Natural killer cell (primary cell): ENCODE measurements around the gene LAMA1. TPM values are rescaled to one million over a fixed set of nuclear protein-coding genes. Genes with fewer than 3 reads are reported as not detected.
"Not testable (repeated sequence)": the region's sequence is repeated elsewhere in the genome, so short reads cannot be mapped to it uniquely, and the experiment has no call there.

Experiments
- ATAC-seq, 3 donors: fragments of 150-1000 bp in 2 of 3; fragments of 200-7000 bp in 1 of 3; cut with Tn5 transposase; 1 replicate in 1 of 3; 2 replicates in 2 of 3; pipeline ENCODE4 v1.10.0; 2021; ENCODE audit warnings: mild to moderate bottlenecking in 2 of 3, moderate library complexity in 2 of 3
- DNase-seq, 2 donors: peaks; one replicate each; pipeline versions ENCODE4 v3.0.0 to v3.0.0-alpha.2; 2013 to 2021; ENCODE audit warnings: mixed read lengths in 1 of 2
- H3K27ac ChIP-seq: one replicate; pipeline ENCODE4 v1.5.1; 2013; ENCODE audit warnings: mild to moderate bottlenecking, low read length
- H3K27me3 ChIP-seq: one replicate; pipeline ENCODE4 v1.6.1; 2013; ENCODE audit warnings: low read length; ENCODE audit not compliant: control insufficient read depth, insufficient read depth
- H3K36me3 ChIP-seq: one replicate; pipeline ENCODE4 v1.6.1; 2013; ENCODE audit warnings: low read length; ENCODE audit not compliant: control insufficient read depth, insufficient read depth
- H3K4me1 ChIP-seq: one replicate; pipeline ENCODE4 v1.6.1; 2013; ENCODE audit warnings: low read length; ENCODE audit not compliant: control insufficient read depth, insufficient read depth
- H3K4me3 ChIP-seq: one replicate; pipeline ENCODE4 v1.5.1; 2013; ENCODE audit warnings: low read length
- H3K9me3 ChIP-seq: one replicate; pipeline ENCODE4 v1.6.1; 2013; ENCODE audit warnings: low read length; ENCODE audit not compliant: control insufficient read depth, insufficient read depth
- H3K27ac Mint-ChIP-seq, 2 donors: one replicate each; pipeline ENCODE4 v1.8.0; 2022; ENCODE audit warnings: mild to moderate bottlenecking in 2 of 2, mixed read lengths in 2 of 2, moderate library complexity in 1 of 2
- H3K27me3 Mint-ChIP-seq, 2 donors: one replicate each; pipeline ENCODE4 v1.8.0; 2022; ENCODE audit warnings: low read depth in 2 of 2, mixed read lengths in 2 of 2
- H3K36me3 Mint-ChIP-seq: one replicate; pipeline ENCODE4 v1.8.0; 2022; ENCODE audit warnings: mixed read lengths
- H3K4me1 Mint-ChIP-seq, 2 donors: one replicate each; pipeline ENCODE4 v1.8.0; 2022; ENCODE audit warnings: mixed read lengths in 2 of 2
- H3K4me3 Mint-ChIP-seq: one replicate; pipeline ENCODE4 v1.8.0; 2022; ENCODE audit warnings: mild to moderate bottlenecking, moderate library complexity, mixed read lengths
- H3K9me3 Mint-ChIP-seq, 2 donors: one replicate each; pipeline ENCODE4 v1.8.0; 2022; ENCODE audit warnings: mixed read lengths in 2 of 2
- CTCF ChIP-seq: fragments of 200-600 bp; IDR thresholded peaks from one replicate; pipeline ENCODE4 v1.8.0; 2022; ENCODE audit warnings: antibody characterized with exemption
- WGBS: methylation state at CpG from one replicate; pipeline ENCODE4 v1.1.7; 2013; ENCODE audit warnings: missing lambda C conversion rate; ENCODE audit not compliant: insufficient coverage; 5-methylcytosine and 5-hydroxymethylcytosine counted together
- intact Hi-C: fragments of 100-400 bp; cut with micrococcal nuclease; formaldehyde crosslinking; loops from one replicate; pipeline ENCODE4 v1.14.2; 2022
- total RNA-seq, 4 donors: library from RNA; stranded (reverse); fragments of 120-200 nt in 1 of 4; gene quantifications; one replicate each; pipeline versions ENCODE4 v1.2.3 to v1.2.4, GENCODE V29; 2013 to 2022

LAMA1 gene
- total RNA-seq, 3 donors from 2014 or later (not counting 1 experiment from before 2014, with no cell fraction given): not detected

GRCh38 chr18:6940451-6940850, 177.1 kb downstream of the LAMA1 start:
- no peak overlapping the region for H3K4me3 ChIP-seq
- DNase-seq: no peak
- Mint-ChIP-seq H3K36me3 (no peaks in the 10 kb centered on the region), H3K4me1 (no peaks in the 10 kb centered on the region), H3K4me3 (no peak overlapping the region), H3K9me3 (peaks cover 0 to 4% of the 10 kb centered on the region in 2 donors), H3K27ac (no peak overlapping the region), H3K27me3 (peaks cover 4 to 10% of the 10 kb centered on the region in 2 donors)
- H3K27ac ChIP-seq: no peak overlapping the region
- H3K36me3 ChIP-seq: no peaks in the 10 kb centered on the region
- H3K9me3 ChIP-seq: no peaks in the 10 kb centered on the region
- intact Hi-C loops: no loop called here
- no peak for ATAC-seq
- H3K27me3 ChIP-seq: peaks cover 2% of the 10 kb centered on the region
- WGBS: 93% methylated on average over 9 of the region's 9 CpGs
- no peak for TF ChIP-seq CTCF
- no peaks in the 10 kb centered on the region for H3K4me1 ChIP-seq

GRCh38 chr18:6939972-6940371, 177.6 kb downstream of the LAMA1 start:
- Mint-ChIP-seq H3K27ac (no peak overlapping the region), H3K4me1 (no peaks in the 10 kb centered on the region), H3K36me3 (no peaks in the 10 kb centered on the region), H3K9me3 (peaks cover 0 to 4% of the 10 kb centered on the region in 2 donors), H3K4me3 (no peak overlapping the region), H3K27me3 (peaks cover 4 to 15% of the 10 kb centered on the region in 2 donors)
- Histone ChIP-seq H3K4me3 (no peak overlapping the region), H3K36me3 (no peaks in the 10 kb centered on the region), H3K4me1 (no peaks in the 10 kb centered on the region), H3K27me3 (peaks cover 2% of the 10 kb centered on the region), H3K27ac (no peak overlapping the region), H3K9me3 (no peaks in the 10 kb centered on the region)
- WGBS: 93% methylated on average over 4 of the region's 4 CpGs
- intact Hi-C loops: no loop called here
- no peak for ATAC-seq
- DNase-seq: no peak
- TF ChIP-seq CTCF: no peak

- DNase-seq, H3K9me3 ChIP-seq, H3K4me1 ChIP-seq, intact Hi-C loops, H3K36me3 ChIP-seq, H3K27ac Mint-ChIP-seq, H3K27me3 ChIP-seq, ATAC-seq, H3K27ac ChIP-seq, H3K4me3 ChIP-seq, H3K36me3 Mint-ChIP-seq, H3K4me3 Mint-ChIP-seq, H3K4me1 Mint-ChIP-seq, H3K9me3 Mint-ChIP-seq: not testable (repeated sequence)
- peaks cover 4 to 21% of the 10 kb centered on the region in 2 donors for H3K27me3 Mint-ChIP-seq
- no CpG with 5 or more reads among the region's 2 CpGs for WGBS
Measured at GRCh38 chr18:6938403-6938802, 179.2 kb downstream of the LAMA1 start.

GRCh38 chr18:6938003-6938402, 179.6 kb downstream of the LAMA1 start:
- DNase-seq (no peak), ATAC-seq (no peak)
- Histone ChIP-seq H3K36me3 (no peaks in the 10 kb centered on the region), H3K4me1 (no peaks in the 10 kb centered on the region), H3K27me3 (peaks cover 2% of the 10 kb centered on the region), H3K27ac (no peak overlapping the region), H3K9me3 (no peaks in the 10 kb centered on the region), H3K4me3 (no peak overlapping the region)
- 0% methylated on average over 2 of the region's 7 CpGs for WGBS
- Mint-ChIP-seq H3K27ac (no peak overlapping the region), H3K36me3 (no peaks in the 10 kb centered on the region), H3K9me3 (peaks cover 0 to 4% of the 10 kb centered on the region in 2 donors), H3K4me3 (no peak overlapping the region), H3K4me1 (no peaks in the 10 kb centered on the region), H3K27me3 (peaks cover 4 to 21% of the 10 kb centered on the region in 2 donors)
- intact Hi-C loops: no loop called here
- TF ChIP-seq CTCF: no peak
